Jurkat, Clone E6-1 (cell line): ENCODE data around the gene SETX.
A peak's percentile ranks its signal among the peaks of the same experiment; 100 is the strongest.
"Not testable (repeated sequence)": the region's sequence is repeated elsewhere in the genome, so short reads cannot be mapped to it uniquely, and the experiment has no call there.

Source experiments
- DNase-seq: peaks from one replicate; pipeline ENCODE4 v3.0.0-alpha.2; 2011; ENCODE audit warnings: low read depth, low spot score
- H3K4me3 ChIP-seq: 2 replicates; pipeline ENCODE4 v1.5.1; 2011; ENCODE audit warnings: mild to moderate bottlenecking, low read length, control low read depth, moderate library complexity

The SETX gene

GRCh38 chr9:132301521-132301920 is 53.3 kb downstream of the SETX start:
- DNase-seq: no peak
- no peak overlapping the region for H3K4me3 ChIP-seq

GRCh38 chr9:132299221-132299620 is 55.6 kb downstream of the SETX start:
- no peak for DNase-seq
- H3K4me3 ChIP-seq: no peak overlapping the region

GRCh38 chr9:132295181-132295580 is 59.6 kb downstream of the SETX start:
- DNase-seq: no peak

GRCh38 chr9:132293145-132293721 is 61.6 kb downstream of the SETX start:
- peak; percentile 35 for DNase-seq
- no peak overlapping the region for H3K4me3 ChIP-seq

More at GRCh38 chr9:132295181-132295580, 59.6 kb downstream of the SETX start:
- H3K4me3 ChIP-seq: no peak overlapping the region

- no peak for DNase-seq
- no peak overlapping the region for H3K4me3 ChIP-seq
Measured at GRCh38 chr9:132288966-132289365, 65.8 kb downstream of the SETX start.

- no peak overlapping the region for H3K4me3 ChIP-seq
- DNase-seq: no peak
Measured at GRCh38 chr9:132288361-132288760, 66.4 kb downstream of the SETX start.

GRCh38 chr9:132287256-132287760 is 67.5 kb downstream of the SETX start:
- H3K4me3 ChIP-seq: no peak overlapping the region
- DNase-seq: no peak

- H3K4me3 ChIP-seq: no peak overlapping the region
- DNase-seq: no peak
Measured at GRCh38 chr9:132283863-132284262, 70.9 kb downstream of the SETX start.

GRCh38 chr9:132283165-132283564 is 71.6 kb downstream of the SETX start:
- no peak for DNase-seq
- no peak overlapping the region for H3K4me3 ChIP-seq

- DNase-seq: no peak
- H3K4me3 ChIP-seq: no peak overlapping the region
Measured at GRCh38 chr9:132274861-132275260, 79.9 kb downstream of the SETX start.

- not testable (repeated sequence) for H3K4me3 ChIP-seq, DNase-seq
Measured at GRCh38 chr9:132269704-132270516, 84.9 kb downstream of the SETX start.

- peak; percentile 60 for DNase-seq
Measured at GRCh38 chr9:132268725-132269352, 85.9 kb downstream of the SETX start.

GRCh38 chr9:132267660-132268059 is 87.1 kb downstream of the SETX start:
- no peak for DNase-seq
- H3K4me3 ChIP-seq: no peak overlapping the region

More at GRCh38 chr9:132268725-132269352, 85.9 kb downstream of the SETX start:
- H3K4me3 ChIP-seq: no peak overlapping the region

GRCh38 chr9:132266017-132266416 is 88.8 kb downstream of the SETX start:
- no peak for DNase-seq
- H3K4me3 ChIP-seq: no peak overlapping the region

- no peak overlapping the region for H3K4me3 ChIP-seq
- no peak for DNase-seq
Measured at GRCh38 chr9:132260846-132261245, 93.9 kb downstream of the SETX start.

GRCh38 chr9:132250324-132251262 is 104.2 kb downstream of the SETX start:
- DNase-seq: no peak
- no peak overlapping the region for H3K4me3 ChIP-seq

GRCh38 chr9:132249690-132250089 is 105.1 kb downstream of the SETX start:
- DNase-seq: no peak

GRCh38 chr9:132249123-132249522 is 105.7 kb downstream of the SETX start:
- no peak for DNase-seq
- no peak overlapping the region for H3K4me3 ChIP-seq

More at GRCh38 chr9:132249690-132250089, 105.1 kb downstream of the SETX start:
- no peak overlapping the region for H3K4me3 ChIP-seq

GRCh38 chr9:132247942-132248341 is 106.8 kb downstream of the SETX start:
- H3K4me3 ChIP-seq: no peak overlapping the region
- DNase-seq: no peak
